Sigmoid colon (tissue), 7 donors: ENCODE results near the gene ZNF133. TPM values are rescaled to one million over a fixed set of nuclear protein-coding genes. Genes with fewer than 3 reads are reported as not detected.

Experiments used
- DNase-seq: peaks from one replicate; pipeline ENCODE4 v3.0.0-alpha.2; 2019
- H3K27ac ChIP-seq, 4 donors: fragments of 200-600 bp; sonication (generic); one replicate each; pipeline ENCODE4 v1.5.1; 2016 to 2019; ENCODE audit warnings: mild to moderate bottlenecking in 1 of 4
- H3K27me3 ChIP-seq, 3 donors: fragments of 200-600 bp; sonication (generic); one replicate each; pipeline ENCODE4 v1.5.1; 2019; ENCODE audit warnings: mild to moderate bottlenecking in 1 of 3
- H3K36me3 ChIP-seq, 4 donors: fragments of 200-600 bp; sonication (generic); one replicate each; pipeline ENCODE4 v1.5.1; 2016 to 2019
- H3K4me1 ChIP-seq, 4 donors: fragments of 200-600 bp; sonication (generic); one replicate each; pipeline ENCODE4 v1.5.1; 2017 to 2019
- H3K4me3 ChIP-seq, 4 donors: fragments of 200-600 bp; sonication (generic); one replicate each; pipeline ENCODE4 v1.5.1; 2017 to 2019; ENCODE audit warnings: mild to moderate bottlenecking in 2 of 4, moderate library complexity in 1 of 4
- H3K9me3 ChIP-seq, 4 donors: fragments of 200-600 bp in 3 of 4; sonication (generic) in 3 of 4; one replicate each; pipeline versions ENCODE4 v1.5.1 to v1.6.1; 2013 to 2019
- CTCF ChIP-seq, 4 experiments: fragments of 450-650 bp in 3 of 4; fragments of 200-600 bp in 1 of 4; IDR thresholded peaks; one replicate each; pipeline ENCODE4 v1.5.1; 2016 to 2019; ENCODE audit warnings: antibody characterized with exemption in 4 of 4, mild to moderate bottlenecking in 3 of 4, moderate library complexity in 2 of 4
- EP300 ChIP-seq, 4 donors: sonication (generic); formaldehyde crosslinking; IDR thresholded peaks; one replicate each; pipeline ENCODE4 v1.6.1; 2017; ENCODE audit warnings: antibody characterized with exemption in 4 of 4
- POLR2A ChIP-seq, 2 donors: fragments of 450-650 bp; IDR thresholded peaks; one replicate each; pipeline ENCODE4 v1.6.1; 2016; ENCODE audit warnings: antibody characterized with exemption in 2 of 2, mild to moderate bottlenecking in 2 of 2, moderate library complexity in 2 of 2
- POLR2AphosphoS5 ChIP-seq, 4 donors: sonication (generic); formaldehyde crosslinking; IDR thresholded peaks; one replicate each; pipeline ENCODE4 v1.6.1; 2017; ENCODE audit warnings: antibody characterized with exemption in 4 of 4
- WGBS, 2 donors: extraction: QIAGEN DNeasy Blood & Tissue Kit; methylation state at CpG; one replicate each; pipeline ENCODE4 v1.1.7; 2013; 5-methylcytosine and 5-hydroxymethylcytosine counted together
- intact Hi-C: fragments of 100-400 bp; cut with DNase I; formaldehyde crosslinking; loops from one replicate; pipeline ENCODE4 v1.15.1; 2023
- polyA plus RNA-seq, 3 donors: library from polyadenylated mRNA; stranded (reverse); fragments of 200-250 nt; gene quantifications; one replicate each; pipeline ENCODE4 v1.2.3, GENCODE V29; 2013
- small RNA-seq, 3 donors: library from RNA; depleted of rRNA; stranded (forward); fragments of <200 nt; gene quantifications; one replicate each; pipeline ENCODE3, GENCODE V24; 2016
- total RNA-seq, 4 donors: library from RNA; depleted of rRNA; stranded (reverse); fragments of >200 nt; gene quantifications; one replicate each; pipeline ENCODE4 v1.1.0, GENCODE V29; 2016
- donor health status: healthy with polysubstance abuse.
- donor health status: Bipolar disorder and iron deficiency.
- donor health status: healthy.

ZNF133 gene
- total and polyA plus RNA-seq, 7 donors: 4.8 to 20.3 (median 16.2) TPM

GRCh38 chr20:18364768-18365167 is 76.4 kb downstream of the ZNF133 start:
- WGBS, 2 donors: 71 to 82% methylated on average over 2 of the region's 2 CpGs
- H3K9me3 ChIP-seq: no peaks in the 10 kb centered on the region
- no peak overlapping the region for H3K4me3 ChIP-seq
- no peaks in the 10 kb centered on the region for H3K27me3 ChIP-seq
- H3K36me3 ChIP-seq: no peaks in the 10 kb centered on the region
- DNase-seq: no peak
- intact Hi-C loops: no loop called here
- no peak overlapping the region for H3K27ac ChIP-seq
- TF ChIP-seq CTCF (IDR thresholded peaks at IDR 0.05) (no peak), POLR2A (IDR thresholded peaks at IDR 0.05) (no peak), EP300 (IDR thresholded peaks at IDR 0.05) (no peak), POLR2AphosphoS5 (IDR thresholded peaks at IDR 0.05) (no peak)
- H3K4me1 ChIP-seq: no peaks in the 10 kb centered on the region

Small RNA genes within 50 kb of the gene (small RNA-seq; reads per million reads assigned to genes)
- gene RN7SL14P: 0 reads per million in 3 donors
- 0 to 0.11 (median 0) reads per million in 3 donors for gene RNU2-56P

Other genes starting within 250 kb of the ZNF133 start
- not detected for gene OVOL2, start 230.6 kb upstream of the ZNF133 start, total RNA-seq
- 10 to 100 TPM in 2 of 3 donors, 1 to 10 TPM in 1; 9.6 to 15.7 (median 13.2) TPM for gene OVOL2, start 230.6 kb upstream of the ZNF133 start, polyA plus RNA-seq
- 10 to 100 TPM; 12.6 to 21.7 (median 17.9) TPM for gene KAT14, start 150.7 kb upstream of the ZNF133 start, total RNA-seq
- gene KAT14, start 150.7 kb upstream of the ZNF133 start, polyA plus RNA-seq: 1 to 10 TPM; 7.6 to 9.1 (median 7.8) TPM
- gene PET117, start 150.7 kb upstream of the ZNF133 start, total RNA-seq: 10 to 100 TPM in 3 of 4 donors, 1 to 10 TPM in 1; 7.8 to 18.8 (median 16.9) TPM
- gene PET117, start 150.7 kb upstream of the ZNF133 start, polyA plus RNA-seq: 10 to 100 TPM; 13.1 to 21.0 (median 20.8) TPM
- 1 to 10 TPM; 1.2 to 2.9 (median 2.2) TPM for gene DZANK1, start 178.5 kb downstream of the ZNF133 start, total RNA-seq
- 1 to 10 TPM in 2 of 3 donors, under 1 TPM in 1; 0.69 to 4.2 (median 1.4) TPM for gene DZANK1, start 178.5 kb downstream of the ZNF133 start, polyA plus RNA-seq
- gene POLR3F, start 178.9 kb downstream of the ZNF133 start, total RNA-seq: 10 to 100 TPM in 3 of 4 donors, 1 to 10 TPM in 1; 9.7 to 11.8 (median 10.8) TPM
- gene POLR3F, start 178.9 kb downstream of the ZNF133 start, polyA plus RNA-seq: 1 to 10 TPM; 5.1 to 5.6 (median 5.4) TPM
- gene RBBP9, start 208.7 kb downstream of the ZNF133 start, total RNA-seq: 10 to 100 TPM; 11.1 to 23.5 (median 13.9) TPM
- gene RBBP9, start 208.7 kb downstream of the ZNF133 start, polyA plus RNA-seq: 1 to 10 TPM; 5.4 to 5.5 (median 5.5) TPM
- 10 to 100 TPM; 10.5 to 14.2 (median 13.5) TPM for gene SEC23B, start 219.4 kb downstream of the ZNF133 start, total RNA-seq
- 10 to 100 TPM; 22.2 to 31.4 (median 27.1) TPM for gene SEC23B, start 219.4 kb downstream of the ZNF133 start, polyA plus RNA-seq